HCT116 (cell line): ENCODE data around the gene SLC25A17.

Experiments used
- ATF3 ChIP-seq: IDR thresholded peaks from 2 replicates; pipeline ENCODE4 v1.6.1; 2012
- CBX3 ChIP-seq: IDR thresholded peaks from 2 replicates; pipeline ENCODE4 v1.6.1; 2012; ENCODE audit warnings: low read depth
- CEBPB ChIP-seq: IDR thresholded peaks from 2 replicates; pipeline ENCODE4 v1.6.1; 2012; ENCODE audit warnings: low read depth
- CTCF ChIP-seq, 3 experiments: fragments of 200-600 bp in 1 of 3; sonication (generic) in 1 of 3; IDR thresholded peaks in 2 of 3; conservative IDR thresholded peaks in 1 of 3; 2 replicates each; pipeline ENCODE4 v1.5.1; 2012 to 2017; ENCODE audit warnings: low read depth in 2 of 3, low read length in 2 of 3, antibody characterized with exemption in 1 of 3, borderline replicate concordance in 1 of 3, control low read depth in 1 of 3, mild to moderate bottlenecking in 1 of 3, mixed read lengths in 1 of 3, mixed run types in 1 of 3, moderate library complexity in 1 of 3; ENCODE audit not compliant: insufficient read depth in 1 of 3
- ELF1 ChIP-seq: IDR thresholded peaks from 2 replicates; pipeline ENCODE4 v1.6.1; 2012; ENCODE audit warnings: low read depth, borderline replicate concordance
- EZH2 ChIP-seq: fragments of 200-600 bp; sonication (generic); IDR thresholded peaks from 2 replicates; pipeline ENCODE4 v1.6.1; 2017; ENCODE audit warnings: antibody characterized with exemption, mixed run types
- POLR2A ChIP-seq: IDR thresholded peaks from 2 replicates; pipeline ENCODE4 v1.7.0; 2011; ENCODE audit warnings: borderline replicate concordance; ENCODE audit not compliant: insufficient read depth, insufficient read length; ENCODE audit errors: extremely low read depth
- POLR2AphosphoS5 ChIP-seq: IDR thresholded peaks from 2 replicates; pipeline ENCODE4 v1.6.1; 2011; ENCODE audit warnings: mild to moderate bottlenecking, low read depth, low read length, moderate library complexity
- RAD21 ChIP-seq: IDR thresholded peaks from 2 replicates; pipeline ENCODE4 v1.6.1; 2012; ENCODE audit warnings: low read depth, mild to moderate bottlenecking
- YY1 ChIP-seq: IDR thresholded peaks from 2 replicates; pipeline ENCODE4 v1.6.1; 2011; ENCODE audit warnings: low read length, low read depth, moderate library complexity, mild to moderate bottlenecking; ENCODE audit not compliant: insufficient replicate concordance; ENCODE audit errors: extremely low read depth

GRCh38 chr22:40769761-40770160, 49.4 kb downstream of the SLC25A17 start:
- TF ChIP-seq ELF1 (no peak), RAD21 (no peak), EZH2 (no peak), POLR2AphosphoS5 (no peak), CTCF (IDR thresholded peaks at IDR 0.05 in 2 of 3, conservative IDR thresholded peaks at IDR 0.05 in 1 of 3; ENCODE audit: borderline replicate concordance in 1 of 3, insufficient read depth in 1 of 3, low read depth in 2 of 3, low read length in 2 of 3) (no peak), POLR2A (no peak), ATF3 (no peak), CEBPB (no peak), CBX3 (no peak), YY1 (no peak)
